KMS-11 (cell line): Measurements from ENCODE around the gene CDH7.

Source experiments
- H2AFZ ChIP-seq: fragments of 200-600 bp; sonication (generic); 2 replicates; pipeline ENCODE4 v1.6.1; 2016; ENCODE audit warnings: antibody characterized with exemption, mixed run types, low read depth
- H3K27ac ChIP-seq: fragments of 200-600 bp; sonication (generic); 2 replicates; pipeline ENCODE4 v1.6.1; 2016; ENCODE audit warnings: mild to moderate bottlenecking, mixed run types
- H3K27me3 ChIP-seq: fragments of 200-600 bp; sonication (generic); 2 replicates; pipeline ENCODE4 v1.6.1; 2017; ENCODE audit warnings: mild to moderate bottlenecking, low read depth, mixed run types, moderate library complexity; ENCODE audit not compliant: insufficient read depth
- H3K36me3 ChIP-seq: fragments of 200-600 bp; sonication (generic); 2 replicates; pipeline ENCODE4 v1.6.1; 2017; ENCODE audit warnings: mild to moderate bottlenecking, mixed run types; ENCODE audit not compliant: insufficient read depth
- H3K4me1 ChIP-seq: fragments of 200-600 bp; sonication (generic); 2 replicates; pipeline ENCODE4 v1.6.1; 2016; ENCODE audit warnings: mild to moderate bottlenecking, low read depth, mixed run types; ENCODE audit not compliant: poor library complexity, severe bottlenecking
- H3K4me2 ChIP-seq: fragments of 200-600 bp; sonication (generic); 2 replicates; pipeline ENCODE4 v1.7.0; 2016; ENCODE audit warnings: mild to moderate bottlenecking, mixed run types
- H3K4me3 ChIP-seq: fragments of 200-600 bp; sonication (generic); IDR thresholded peaks from 2 replicates; pipeline ENCODE4 v1.6.1; 2017; ENCODE audit warnings: low read depth, low read length, mixed read lengths; ENCODE audit not compliant: insufficient read depth
- H3K79me2 ChIP-seq: fragments of 200-600 bp; sonication (generic); 2 replicates; pipeline ENCODE4 v1.6.1; 2016; ENCODE audit warnings: low read depth, mixed run types; ENCODE audit not compliant: insufficient read depth
- H3K9ac ChIP-seq: fragments of 200-600 bp; sonication (generic); 2 replicates; pipeline ENCODE4 v1.6.1; 2016; ENCODE audit warnings: mild to moderate bottlenecking, mixed run types
- H4K20me1 ChIP-seq: fragments of 200-600 bp; sonication (generic); 2 replicates; pipeline ENCODE4 v1.6.1; 2016; ENCODE audit warnings: mild to moderate bottlenecking, mixed run types; ENCODE audit not compliant: insufficient read depth
- CTCF ChIP-seq: fragments of 200-600 bp; sonication (generic); conservative IDR thresholded peaks from 2 replicates; pipeline ENCODE4 v1.6.1; 2017; ENCODE audit warnings: low read depth, mild to moderate bottlenecking, antibody characterized with exemption, low read length, moderate library complexity, mixed read lengths

Gene CDH7

GRCh38 chr18:65750389-65751154 is at the start of gene CDH7:
CDH7 (plus strand) TSS chr18:65751012; CDS start chr18:65762843, 11,831 bp downstream.
- Histone ChIP-seq H2AFZ (no peak within 1 kb of the TSS), H3K9ac (no peak within 1 kb of the TSS), H3K27me3 (no peaks in the 10 kb centered on the region), H3K4me3 (no peak within 1 kb of the TSS), H4K20me1 (no peaks in the 10 kb centered on the region), H3K4me1 (peaks cover 36% of the 10 kb centered on the region), H3K79me2 (no peaks in the 10 kb centered on the region), H3K4me2 (no peak within 1 kb of the TSS), H3K27ac (no peak within 1 kb of the TSS), H3K36me3 (no peaks in the 10 kb centered on the region)
- TF ChIP-seq CTCF = no peak

- Histone ChIP-seq H2AFZ (no peak overlapping the region), H3K27ac (no peak overlapping the region), H3K9ac (no peak overlapping the region), H3K4me3 (no peak overlapping the region), H3K27me3 (no peaks in the 10 kb centered on the region), H4K20me1 (no peaks in the 10 kb centered on the region), H3K36me3 (no peaks in the 10 kb centered on the region), H3K4me2 (no peak overlapping the region), H3K4me1 (no peaks in the 10 kb centered on the region), H3K79me2 (no peaks in the 10 kb centered on the region)
- no peak for TF ChIP-seq CTCF
Observed at GRCh38 chr18:65704046-65704445, 46.8 kb upstream of the CDH7 start.

GRCh38 chr18:65706646-65707045 is 44.2 kb upstream of the CDH7 start:
- Histone ChIP-seq H3K4me1 (no peaks in the 10 kb centered on the region), H3K36me3 (no peaks in the 10 kb centered on the region), H3K4me2 (no peak overlapping the region), H4K20me1 (no peaks in the 10 kb centered on the region), H3K79me2 (no peaks in the 10 kb centered on the region), H3K4me3 (no peak overlapping the region), H2AFZ (no peak overlapping the region), H3K27me3 (no peaks in the 10 kb centered on the region), H3K27ac (no peak overlapping the region), H3K9ac (no peak overlapping the region)
- TF ChIP-seq CTCF = no peak

GRCh38 chr18:65711493-65711892 is 39.3 kb upstream of the CDH7 start:
- H2AFZ ChIP-seq = no peak overlapping the region
- H3K27me3 ChIP-seq = no peaks in the 10 kb centered on the region
- no peak overlapping the region for H3K4me3 ChIP-seq
- H3K36me3 ChIP-seq = no peaks in the 10 kb centered on the region
- no peak for TF ChIP-seq CTCF
- H3K27ac ChIP-seq = no peak overlapping the region
- H3K4me1 ChIP-seq = no peaks in the 10 kb centered on the region
- no peaks in the 10 kb centered on the region for H3K79me2 ChIP-seq
- no peaks in the 10 kb centered on the region for H4K20me1 ChIP-seq
- no peak overlapping the region for H3K4me2 ChIP-seq
- H3K9ac ChIP-seq = no peak overlapping the region
